ENCODE results near the gene FAM210A. TPM values are rescaled to one million over a fixed set of nuclear protein-coding genes. Genes with fewer than 3 reads are reported as not detected.
"Not testable (repeated sequence)": the region's sequence is repeated elsewhere in the genome, so short reads cannot be mapped to it uniquely, and the experiment has no call there.

The FAM210A gene
- total RNA-seq (13.3 TPM), polyA plus RNA-seq (7.4 TPM)
- long read RNA-seq, donor 1, full-length matches to known transcripts, result 2 of 2 reads
- long read RNA-seq, donor 1, partial matches to known transcripts, result 0 of 2 reads
- long read RNA-seq, donor 1, other reads (novel, unspliced or antisense), result 0 of 2 reads
- long read RNA-seq, donor 2, full-length matches to known transcripts, result 7 of 7 reads
- long read RNA-seq, donor 2, partial matches to known transcripts, result 0 of 7 reads
- long read RNA-seq, donor 2, other reads (novel, unspliced or antisense), result 0 of 7 reads
- long read RNA-seq, donor 3, full-length matches to known transcripts, result 3 of 3 reads
- long read RNA-seq, donor 3, partial matches to known transcripts, result 0 of 3 reads
- long read RNA-seq, donor 3, other reads (novel, unspliced or antisense), result 0 of 3 reads
- long read RNA-seq, donor 4, full-length matches to known transcripts, result 2 of 2 reads
- long read RNA-seq, donor 4, partial matches to known transcripts, result 0 of 2 reads
- long read RNA-seq, donor 4, other reads (novel, unspliced or antisense), result 0 of 2 reads
- long read RNA-seq, donor 5, full-length matches to known transcripts, result 9 of 9 reads
- long read RNA-seq, donor 5, partial matches to known transcripts, result 0 of 9 reads
- long read RNA-seq, donor 5, other reads (novel, unspliced or antisense), result 0 of 9 reads
- long read RNA-seq, donor 6, full-length matches to known transcripts, result 4 of 4 reads
- long read RNA-seq, donor 6, partial matches to known transcripts, result 0 of 4 reads
- long read RNA-seq, donor 6, other reads (novel, unspliced or antisense), result 0 of 4 reads
- long read RNA-seq, donor 7, full-length matches to known transcripts, result 6 of 6 reads
- long read RNA-seq, donor 7, partial matches to known transcripts, result 0 of 6 reads
- long read RNA-seq, donor 7, other reads (novel, unspliced or antisense), result 0 of 6 reads
- long read RNA-seq, donor 8, full-length matches to known transcripts, result 2 of 2 reads
- long read RNA-seq, donor 8, partial matches to known transcripts, result 0 of 2 reads
- long read RNA-seq, donor 8, other reads (novel, unspliced or antisense), result 0 of 2 reads
- long read RNA-seq, donor 9, partial matches to known transcripts, result 0 of 1 reads
- long read RNA-seq, donor 9, other reads (novel, unspliced or antisense), result 0 of 1 reads
- long read RNA-seq, donor 10, full-length matches to known transcripts, result 1 of 1 reads
- long read RNA-seq, donor 10, partial matches to known transcripts, result 0 of 1 reads
- long read RNA-seq, donor 10, other reads (novel, unspliced or antisense), result 0 of 1 reads

- Histone ChIP-seq H3K27me3 (ENCODE audit: control insufficient read depth in 2 of 2, insufficient read depth in 1 of 2, low read length in 1 of 2) (no peaks in the 10 kb centered on the region), H3K9me3 (ENCODE audit: control insufficient read depth in 2 of 2, insufficient read depth in 1 of 2, low read length in 1 of 2) (no peaks in the 10 kb centered on the region), H3K36me3 (ENCODE audit: control insufficient read depth in 2 of 2, insufficient read depth in 2 of 2, low read length in 1 of 2) (no peaks in the 10 kb centered on the region), H3K4me1 (ENCODE audit: control insufficient read depth in 2 of 2, insufficient read depth in 2 of 2, low read length in 2 of 2) (peaks cover 6 to 7% of the 10 kb centered on the region in 2 donors), H3K27ac (ENCODE audit: low read depth in 1 of 2, low read length in 1 of 2) (peak within 1 kb of the TSS; percentile 85 to 92), H3K4me3 (ENCODE audit: low read length in 2 of 2) (peak within 1 kb of the TSS; percentile 81 to 93)
- WGBS, result under 1% methylated on average over 76 of the region's 76 CpGs
- peak; percentile 87 to 97 (median 95) for DNase-seq (ENCODE audit: low read depth in 6 of 9, low spot score in 9 of 9)
These were observed at the start of gene FAM210A, which contains the start of gene RNMT for GRCh38 chr18:13726232-13726971. Gene FAM210A, minus strand, starts transcription at chr18:13726558. Its CDS starts 44,481 bp downstream, at chr18:13682077. Gene RNMT, plus strand, starts transcription at chr18:13726673. Its CDS starts 4,845 bp downstream, at chr18:13731518.

DNA sequence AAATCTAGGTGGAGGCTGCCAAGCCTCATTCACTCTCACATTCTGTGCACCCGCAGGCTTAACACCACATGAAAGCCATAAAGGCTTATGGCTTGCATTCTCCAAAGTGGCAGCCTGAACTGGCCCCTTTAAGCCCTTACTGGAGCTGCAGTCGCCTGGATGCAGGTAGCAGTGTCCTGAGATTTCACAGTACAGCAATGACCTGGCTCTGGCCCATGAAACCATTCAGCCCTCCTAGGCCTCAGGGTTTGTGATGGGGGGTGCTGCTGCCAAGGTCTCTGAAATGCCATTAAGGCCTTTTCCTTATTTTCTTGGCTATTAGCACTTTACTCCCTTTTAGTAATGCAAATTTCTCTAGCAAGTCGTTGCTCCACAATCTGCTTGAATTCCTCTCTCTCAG, 48.7 kb upstream of the FAM210A start:
- no peaks in the 10 kb centered on the region for H3K4me1 ChIP-seq (ENCODE audit: control insufficient read depth in 2 of 2, insufficient read depth in 2 of 2, low read length in 2 of 2)
- H3K4me3 ChIP-seq (ENCODE audit: low read length in 2 of 2), result no peak overlapping the region
- 87% methylated on average over 3 of the region's 3 CpGs for WGBS
- no peak overlapping the region for H3K27ac ChIP-seq (ENCODE audit: low read depth in 1 of 2, low read length in 1 of 2)
- no peaks in the 10 kb centered on the region for H3K9me3 ChIP-seq (ENCODE audit: control insufficient read depth in 2 of 2, insufficient read depth in 1 of 2, low read length in 1 of 2)
- DNase-seq (ENCODE audit: low read depth in 6 of 9, low spot score in 9 of 9), result no peak
- H3K36me3 ChIP-seq (ENCODE audit: control insufficient read depth in 2 of 2, insufficient read depth in 2 of 2, low read length in 1 of 2), result no peaks in the 10 kb centered on the region
- H3K27me3 ChIP-seq (ENCODE audit: control insufficient read depth in 2 of 2, insufficient read depth in 1 of 2, low read length in 1 of 2), result no peaks in the 10 kb centered on the region

GRCh38 chr18:13762690-13763439, 36.5 kb upstream of the FAM210A start:
- no peaks in the 10 kb centered on the region for H3K9me3 ChIP-seq (ENCODE audit: control insufficient read depth in 2 of 2, insufficient read depth in 1 of 2, low read length in 1 of 2)
- no peak overlapping the region for H3K4me3 ChIP-seq (ENCODE audit: low read length in 2 of 2)
- no peak overlapping the region for H3K27ac ChIP-seq (ENCODE audit: low read depth in 1 of 2, low read length in 1 of 2)
- H3K4me1 ChIP-seq (ENCODE audit: control insufficient read depth in 2 of 2, insufficient read depth in 2 of 2, low read length in 2 of 2), result no peaks in the 10 kb centered on the region
- no peak for DNase-seq (ENCODE audit: low read depth in 6 of 9, low spot score in 9 of 9)
- peaks cover 3 to 4% of the 10 kb centered on the region in 2 donors for H3K36me3 ChIP-seq (ENCODE audit: control insufficient read depth in 2 of 2, insufficient read depth in 2 of 2, low read length in 1 of 2)
- WGBS, result 99% methylated on average over 3 of the region's 3 CpGs
- no peaks in the 10 kb centered on the region for H3K27me3 ChIP-seq (ENCODE audit: control insufficient read depth in 2 of 2, insufficient read depth in 1 of 2, low read length in 1 of 2)

DNA sequence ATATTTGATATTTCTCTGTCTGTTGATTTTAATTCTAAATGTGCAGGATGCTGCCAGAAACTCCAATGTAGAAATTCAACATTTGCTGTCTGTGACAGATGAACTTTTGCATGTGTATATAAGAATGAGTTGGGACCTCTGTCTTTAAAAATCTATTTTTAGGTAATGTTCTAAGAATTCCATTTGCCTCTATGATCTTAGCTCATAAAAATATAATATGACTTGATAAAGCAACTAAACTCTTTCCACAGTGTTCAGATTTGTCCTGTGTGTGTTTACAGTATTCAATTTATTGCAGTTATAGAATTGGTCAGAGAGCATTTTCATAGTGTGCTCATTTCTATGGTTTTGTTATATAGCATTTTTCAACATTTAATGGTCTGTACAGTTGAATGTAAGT, 33.7 kb upstream of the FAM210A start:
- Histone ChIP-seq H3K27me3 (ENCODE audit: control insufficient read depth in 2 of 2, insufficient read depth in 1 of 2, low read length in 1 of 2) (no peaks in the 10 kb centered on the region), H3K27ac (ENCODE audit: low read depth in 1 of 2, low read length in 1 of 2) (no peak overlapping the region), H3K4me3 (ENCODE audit: low read length in 2 of 2) (no peak overlapping the region), H3K9me3 (ENCODE audit: control insufficient read depth in 2 of 2, insufficient read depth in 1 of 2, low read length in 1 of 2) (no peaks in the 10 kb centered on the region), H3K4me1 (ENCODE audit: control insufficient read depth in 2 of 2, insufficient read depth in 2 of 2, low read length in 2 of 2) (no peaks in the 10 kb centered on the region), H3K36me3 (ENCODE audit: control insufficient read depth in 2 of 2, insufficient read depth in 2 of 2, low read length in 1 of 2) (peaks cover 13 to 17% of the 10 kb centered on the region in 2 donors)
- no peak for DNase-seq (ENCODE audit: low read depth in 6 of 9, low spot score in 9 of 9)

DNA sequence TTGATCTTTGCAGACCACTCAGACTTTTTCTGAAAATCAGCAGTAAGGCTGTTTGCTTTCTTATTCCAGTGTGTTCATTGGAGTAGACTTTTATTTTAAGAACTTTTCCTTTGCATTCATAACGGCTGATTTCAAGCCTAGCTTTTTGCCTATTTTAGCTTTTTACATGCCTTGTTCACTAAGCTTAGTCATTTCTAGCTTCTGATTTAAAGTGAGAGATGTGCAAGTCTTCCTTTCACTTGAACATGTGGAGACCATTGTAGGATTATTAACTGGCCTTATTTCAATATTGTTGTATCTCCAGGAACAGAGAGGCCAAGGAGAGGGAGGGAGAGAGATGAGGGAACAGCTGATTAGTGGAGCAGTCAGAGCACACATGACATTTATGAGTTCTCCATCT, 32.3 kb upstream of the FAM210A start:
- H3K4me1 ChIP-seq (ENCODE audit: control insufficient read depth in 2 of 2, insufficient read depth in 2 of 2, low read length in 2 of 2), result no peaks in the 10 kb centered on the region
- WGBS, result 95% methylated on average over 1 of the region's 1 CpG
- no peak for DNase-seq (ENCODE audit: low read depth in 6 of 9, low spot score in 9 of 9)

DNA sequence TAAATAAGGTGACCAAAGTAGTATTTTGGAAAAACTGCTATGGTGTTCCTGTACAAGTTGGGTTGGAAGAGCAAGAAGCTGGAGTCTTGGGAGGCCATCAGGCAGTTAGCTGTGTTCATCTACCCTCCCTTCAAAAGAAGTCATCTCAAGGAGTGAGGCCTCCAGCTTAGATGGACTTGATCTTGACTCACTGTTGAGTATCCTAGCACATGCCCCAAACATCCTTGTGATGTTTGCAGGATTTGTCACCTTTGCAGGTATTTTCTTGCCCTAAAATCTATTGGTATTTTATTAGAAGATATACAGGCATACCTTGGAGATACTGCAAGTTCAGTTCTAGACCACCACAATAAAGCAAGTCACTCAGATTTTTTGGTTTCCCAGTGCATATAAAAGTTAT, 30.3 kb upstream of the FAM210A start:
- no peak for DNase-seq (ENCODE audit: low read depth in 6 of 9, low spot score in 9 of 9)
- Histone ChIP-seq H3K9me3 (ENCODE audit: control insufficient read depth in 2 of 2, insufficient read depth in 1 of 2, low read length in 1 of 2) (no peaks in the 10 kb centered on the region), H3K36me3 (ENCODE audit: control insufficient read depth in 2 of 2, insufficient read depth in 2 of 2, low read length in 1 of 2) (peaks cover 18 to 34% of the 10 kb centered on the region in 2 donors), H3K27me3 (ENCODE audit: control insufficient read depth in 2 of 2, insufficient read depth in 1 of 2, low read length in 1 of 2) (no peaks in the 10 kb centered on the region), H3K4me3 (ENCODE audit: low read length in 2 of 2) (no peak overlapping the region), H3K4me1 (ENCODE audit: control insufficient read depth in 2 of 2, insufficient read depth in 2 of 2, low read length in 2 of 2) (no peaks in the 10 kb centered on the region), H3K27ac (ENCODE audit: low read depth in 1 of 2, low read length in 1 of 2) (no peak overlapping the region)

More for the DNA sequence above, 32.3 kb upstream of the FAM210A start:
- H3K9me3 ChIP-seq (ENCODE audit: control insufficient read depth in 2 of 2, insufficient read depth in 1 of 2, low read length in 1 of 2), result no peaks in the 10 kb centered on the region
- H3K27ac ChIP-seq (ENCODE audit: low read depth in 1 of 2, low read length in 1 of 2), result no peak overlapping the region
- H3K36me3 ChIP-seq (ENCODE audit: control insufficient read depth in 2 of 2, insufficient read depth in 2 of 2, low read length in 1 of 2), result peaks cover 22 to 26% of the 10 kb centered on the region in 2 donors
- H3K27me3 ChIP-seq (ENCODE audit: control insufficient read depth in 2 of 2, insufficient read depth in 1 of 2, low read length in 1 of 2), result no peaks in the 10 kb centered on the region
- no peak overlapping the region for H3K4me3 ChIP-seq (ENCODE audit: low read length in 2 of 2)

DNA sequence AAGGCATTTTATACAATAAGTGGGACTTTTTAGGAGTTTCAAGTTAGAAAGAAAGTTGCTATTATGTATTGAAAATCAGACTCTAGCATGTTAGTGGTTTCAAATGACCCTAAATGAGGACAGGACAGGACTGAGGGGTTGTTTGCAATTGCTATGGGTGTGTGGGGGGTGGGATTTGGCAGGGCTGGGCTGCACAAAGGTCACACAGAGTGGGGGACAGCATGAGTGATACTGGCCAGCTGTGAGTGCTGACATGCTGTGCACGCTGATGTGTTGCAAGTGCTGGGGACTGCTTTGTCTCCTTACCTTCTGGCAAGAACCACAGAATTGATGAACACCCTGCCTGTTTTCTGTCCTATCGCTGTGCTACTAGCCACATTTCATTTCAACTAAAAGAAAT, 29.9 kb upstream of the FAM210A start:
- H3K4me1 ChIP-seq (ENCODE audit: control insufficient read depth in 2 of 2, insufficient read depth in 2 of 2, low read length in 2 of 2), result no peaks in the 10 kb centered on the region
- H3K9me3 ChIP-seq (ENCODE audit: control insufficient read depth in 2 of 2, insufficient read depth in 1 of 2, low read length in 1 of 2), result no peaks in the 10 kb centered on the region
- 99% methylated on average over 2 of the region's 2 CpGs for WGBS
- H3K4me3 ChIP-seq (ENCODE audit: low read length in 2 of 2), result no peak overlapping the region
- H3K27ac ChIP-seq (ENCODE audit: low read depth in 1 of 2, low read length in 1 of 2), result no peak overlapping the region
- DNase-seq (ENCODE audit: low read depth in 6 of 9, low spot score in 9 of 9), result no peak
- peaks cover 18 to 34% of the 10 kb centered on the region in 2 donors for H3K36me3 ChIP-seq (ENCODE audit: control insufficient read depth in 2 of 2, insufficient read depth in 2 of 2, low read length in 1 of 2)
- no peaks in the 10 kb centered on the region for H3K27me3 ChIP-seq (ENCODE audit: control insufficient read depth in 2 of 2, insufficient read depth in 1 of 2, low read length in 1 of 2)

DNA sequence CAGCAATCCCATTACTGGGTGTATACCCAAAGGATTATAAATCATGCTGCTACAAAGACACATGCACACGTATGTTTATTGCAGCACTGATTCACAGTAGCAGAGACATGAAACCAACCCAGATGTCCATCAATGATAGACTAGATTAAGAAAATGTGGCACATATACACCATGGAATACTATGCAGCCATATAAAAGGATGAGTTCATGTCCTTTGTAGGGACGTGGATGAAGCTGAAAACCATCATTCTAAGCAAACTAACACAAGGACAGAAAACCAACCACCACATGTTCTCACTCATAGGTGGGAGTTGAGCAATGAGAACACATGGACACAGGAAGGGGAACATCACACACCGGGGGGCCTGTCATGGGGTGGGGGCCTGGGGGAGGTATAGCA, 25.2 kb upstream of the FAM210A start:
- WGBS, result 97% methylated on average over 3 of the region's 3 CpGs
- not testable (repeated sequence) for H3K9me3 ChIP-seq (ENCODE audit: control insufficient read depth in 2 of 2, insufficient read depth in 1 of 2, low read length in 1 of 2); H3K27ac ChIP-seq (ENCODE audit: low read depth in 1 of 2, low read length in 1 of 2); H3K27me3 ChIP-seq (ENCODE audit: control insufficient read depth in 2 of 2, insufficient read depth in 1 of 2, low read length in 1 of 2); DNase-seq (ENCODE audit: low read depth in 6 of 9, low spot score in 9 of 9); H3K4me1 ChIP-seq (ENCODE audit: control insufficient read depth in 2 of 2, insufficient read depth in 2 of 2, low read length in 2 of 2); H3K4me3 ChIP-seq (ENCODE audit: low read length in 2 of 2)
- peaks cover 33 to 55% of the 10 kb centered on the region in 2 donors for H3K36me3 ChIP-seq (ENCODE audit: control insufficient read depth in 2 of 2, insufficient read depth in 2 of 2, low read length in 1 of 2)

All from thymus (tissue), 14 donors.